Eye (tissue), 1 donor: ENCODE measurements around the gene NCK2.
A peak's percentile ranks its signal among the peaks of the same experiment; 100 is the strongest.

Experiments used
- DNase-seq: peaks from one replicate; pipeline ENCODE4 v3.0.0-alpha.2; 2015

NCK2 gene

GRCh38 chr2:105794926-105795574 is 50.3 kb downstream of the NCK2 start:
- no peak for DNase-seq

- no peak for DNase-seq
Observed at GRCh38 chr2:105795575-105795934, 50.8 kb downstream of the NCK2 start.

GRCh38 chr2:105796131-105796638 is 51.5 kb downstream of the NCK2 start:
- no peak for DNase-seq

- DNase-seq = no peak
Observed at GRCh38 chr2:105796791-105797190, 52.1 kb downstream of the NCK2 start.

GRCh38 chr2:105797298-105797819 is 52.6 kb downstream of the NCK2 start:
- DNase-seq = no peak

GRCh38 chr2:105798595-105798994 is 53.9 kb downstream of the NCK2 start:
- no peak for DNase-seq

GRCh38 chr2:105800036-105800713 is 55.5 kb downstream of the NCK2 start:
- DNase-seq = no peak

GRCh38 chr2:105800953-105801635 is 56.4 kb downstream of the NCK2 start:
- DNase-seq = no peak

GRCh38 chr2:105801961-105802360 is 57.2 kb downstream of the NCK2 start:
- DNase-seq = no peak

GRCh38 chr2:105802587-105802986 is 57.9 kb downstream of the NCK2 start:
- DNase-seq = no peak

- DNase-seq = no peak
Observed at GRCh38 chr2:105803337-105803736, 58.6 kb downstream of the NCK2 start.

GRCh38 chr2:105803773-105804172 is 59.1 kb downstream of the NCK2 start:
- DNase-seq = no peak

- peak; percentile 73 for DNase-seq
Observed at GRCh38 chr2:105804266-105804665, 59.6 kb downstream of the NCK2 start.

GRCh38 chr2:105806996-105807395 is 62.3 kb downstream of the NCK2 start:
- no peak for DNase-seq

GRCh38 chr2:105808423-105809096 is 63.8 kb downstream of the NCK2 start:
- DNase-seq = no peak

- no peak for DNase-seq
Observed at GRCh38 chr2:105809097-105809473, 64.4 kb downstream of the NCK2 start.

- no peak for DNase-seq
Observed at GRCh38 chr2:105809723-105810122, 65.0 kb downstream of the NCK2 start.

GRCh38 chr2:105812180-105813044 is 67.7 kb downstream of the NCK2 start:
- peak; percentile 71 for DNase-seq

GRCh38 chr2:105813045-105813315 is 68.3 kb downstream of the NCK2 start:
- no peak for DNase-seq

- DNase-seq = no peak
Observed at GRCh38 chr2:105813405-105813804, 68.7 kb downstream of the NCK2 start.

GRCh38 chr2:105814291-105814940 is 69.7 kb downstream of the NCK2 start:
- no peak for DNase-seq

GRCh38 chr2:105815401-105815800 is 70.7 kb downstream of the NCK2 start:
- no peak for DNase-seq
